Endodermal cell (in vitro differentiated cells): Measurements from ENCODE around the gene PLEKHG3. TPM values are rescaled to one million over a fixed set of nuclear protein-coding genes. Genes with fewer than 3 reads are reported as not detected.

Experiments
- DNase-seq: peaks from one replicate; pipeline ENCODE4 v3.0.0-alpha.2; 2017
- H3K27ac ChIP-seq: 2 replicates; pipeline ENCODE4 v1.5.1; 2013; ENCODE audit warnings: mild to moderate bottlenecking, low read depth, low read length, moderate library complexity
- H3K27me3 ChIP-seq: 2 replicates; pipeline ENCODE4 v1.6.1; 2013; ENCODE audit warnings: mild to moderate bottlenecking, low read length, moderate library complexity; ENCODE audit not compliant: insufficient read depth, control insufficient read depth, poor library complexity, severe bottlenecking
- H3K36me3 ChIP-seq: 2 replicates; pipeline ENCODE4 v1.7.0; 2013; ENCODE audit warnings: mild to moderate bottlenecking, low read length, moderate library complexity; ENCODE audit not compliant: control insufficient read depth, insufficient read depth
- H3K4me1 ChIP-seq: one replicate; pipeline ENCODE4 v1.7.0; 2013; ENCODE audit warnings: low read length; ENCODE audit not compliant: control insufficient read depth, insufficient read depth
- H3K4me3 ChIP-seq: 2 replicates; pipeline ENCODE4 v1.5.1; 2013; ENCODE audit warnings: mild to moderate bottlenecking, low read length, moderate library complexity
- H3K9ac ChIP-seq: 2 replicates; pipeline ENCODE4 v1.6.1; 2013; ENCODE audit warnings: mild to moderate bottlenecking, low read length, moderate library complexity; ENCODE audit not compliant: poor library complexity, severe bottlenecking; ENCODE audit errors: extremely low read depth
- H3K9me3 ChIP-seq: 2 replicates; pipeline ENCODE4 v1.6.1; 2013; ENCODE audit warnings: mild to moderate bottlenecking, low read length, moderate library complexity; ENCODE audit not compliant: control insufficient read depth
- H3K27ac Mint-ChIP-seq: 2 replicates; pipeline ENCODE4 v1.8.0; 2020; ENCODE audit warnings: mixed read lengths
- H3K27me3 Mint-ChIP-seq: 2 replicates; pipeline ENCODE4 v1.8.0; 2021; ENCODE audit warnings: mild to moderate bottlenecking, mixed read lengths; ENCODE audit not compliant: insufficient read depth
- H3K36me3 Mint-ChIP-seq: 2 replicates; pipeline ENCODE4 v1.8.0; 2020; ENCODE audit warnings: low read depth, mixed read lengths
- H3K4me1 Mint-ChIP-seq: 2 replicates; pipeline ENCODE4 v1.8.0; 2020; ENCODE audit warnings: mixed read lengths
- H3K4me3 Mint-ChIP-seq: 2 replicates; pipeline ENCODE4 v1.8.0; 2020; ENCODE audit warnings: mild to moderate bottlenecking, moderate library complexity, mixed read lengths
- H3K9me3 Mint-ChIP-seq: 2 replicates; pipeline ENCODE4 v1.8.0; 2020; ENCODE audit warnings: mild to moderate bottlenecking, mixed read lengths
- WGBS, 2 experiments: methylation state at CpG; one replicate each; pipeline versions ENCODE4 v1.1.5 to v1.1.7; 2013; ENCODE audit warnings: missing lambda C conversion rate in 2 of 2, mixed read lengths in 1 of 2; ENCODE audit not compliant: insufficient coverage in 1 of 2, insufficient read length in 1 of 2; 5-methylcytosine and 5-hydroxymethylcytosine counted together
- total RNA-seq, 2 donors: library from RNA; stranded (reverse); fragmentation: NEBNext Ultra II Directional in 1 of 2; extraction: Animal tissue kit (Norgen Biotek cat#: 25700) in 1 of 2; gene quantifications; 2 replicates in 1 of 2; 3 replicates in 1 of 2; pipeline ENCODE4 v1.2.1, GENCODE V29; 2021
- TF ChIP-seq, protein P1 (sequence below): fragments of 200-600 bp; sonication (generic); conservative IDR thresholded peaks from 2 replicates; pipeline ENCODE4 v1.5.0; 2021; ENCODE audit warnings: antibody characterized with exemption, mild to moderate bottlenecking

PLEKHG3 gene
- total RNA-seq, 2 donors from 2014 or later, result 31.7 to 52.6 TPM

DNA sequence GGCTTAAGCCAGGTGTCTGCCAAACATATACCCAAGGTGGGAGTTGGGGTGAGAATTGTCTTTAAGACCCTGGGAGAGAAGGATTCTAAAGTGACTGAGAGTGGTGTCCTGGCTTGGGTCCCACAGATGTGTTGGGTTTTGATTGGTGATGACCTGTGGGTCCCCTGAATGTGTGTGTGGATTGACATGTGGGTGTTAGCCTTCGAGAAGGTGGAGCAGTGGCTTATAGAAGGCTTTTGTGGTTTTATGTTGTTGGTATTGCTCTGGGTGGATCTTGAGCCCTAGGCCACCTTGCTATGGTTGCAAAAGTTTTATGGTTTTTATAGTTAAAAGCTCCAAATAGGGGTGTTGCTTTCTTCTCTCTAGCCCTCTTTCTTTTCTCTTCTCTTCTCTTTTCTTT lies 29.7 kb downstream of the PLEKHG3 start:
- peaks cover 24% of the 10 kb centered on the region for H3K36me3 Mint-ChIP-seq

DNA sequence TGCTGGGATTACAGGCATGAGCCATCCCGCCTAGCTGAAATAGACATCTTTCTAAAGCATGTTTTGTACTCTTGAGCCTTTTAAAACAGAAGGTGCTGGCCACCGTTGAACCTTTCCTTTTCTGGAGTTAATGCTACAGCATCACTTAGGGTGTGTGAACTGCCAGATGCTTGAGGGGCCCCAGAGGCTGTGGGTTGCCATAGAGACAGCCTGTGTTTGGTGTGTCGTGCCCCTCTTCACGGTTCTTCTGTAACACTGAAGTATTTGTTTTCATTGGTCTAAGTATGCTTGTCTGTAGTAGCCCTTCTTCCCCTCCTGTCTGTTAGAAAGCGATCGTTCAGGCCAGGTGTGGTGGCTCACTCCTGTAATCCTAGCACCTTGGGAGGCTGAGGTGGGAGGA lies 30.8 kb downstream of the PLEKHG3 start:
- H3K27me3 ChIP-seq, result no peaks in the 10 kb centered on the region
- H3K9ac ChIP-seq, result no peak overlapping the region
- Mint-ChIP-seq H3K36me3 (peaks cover 26% of the 10 kb centered on the region), H3K27me3 (no peaks in the 10 kb centered on the region), H3K9me3 (no peaks in the 10 kb centered on the region), H3K4me3 (no peak overlapping the region), H3K27ac (no peak overlapping the region), H3K4me1 (no peaks in the 10 kb centered on the region)
- no peak overlapping the region for H3K27ac ChIP-seq
- H3K9me3 ChIP-seq, result no peaks in the 10 kb centered on the region
- TF ChIP-seq, protein P1, sequence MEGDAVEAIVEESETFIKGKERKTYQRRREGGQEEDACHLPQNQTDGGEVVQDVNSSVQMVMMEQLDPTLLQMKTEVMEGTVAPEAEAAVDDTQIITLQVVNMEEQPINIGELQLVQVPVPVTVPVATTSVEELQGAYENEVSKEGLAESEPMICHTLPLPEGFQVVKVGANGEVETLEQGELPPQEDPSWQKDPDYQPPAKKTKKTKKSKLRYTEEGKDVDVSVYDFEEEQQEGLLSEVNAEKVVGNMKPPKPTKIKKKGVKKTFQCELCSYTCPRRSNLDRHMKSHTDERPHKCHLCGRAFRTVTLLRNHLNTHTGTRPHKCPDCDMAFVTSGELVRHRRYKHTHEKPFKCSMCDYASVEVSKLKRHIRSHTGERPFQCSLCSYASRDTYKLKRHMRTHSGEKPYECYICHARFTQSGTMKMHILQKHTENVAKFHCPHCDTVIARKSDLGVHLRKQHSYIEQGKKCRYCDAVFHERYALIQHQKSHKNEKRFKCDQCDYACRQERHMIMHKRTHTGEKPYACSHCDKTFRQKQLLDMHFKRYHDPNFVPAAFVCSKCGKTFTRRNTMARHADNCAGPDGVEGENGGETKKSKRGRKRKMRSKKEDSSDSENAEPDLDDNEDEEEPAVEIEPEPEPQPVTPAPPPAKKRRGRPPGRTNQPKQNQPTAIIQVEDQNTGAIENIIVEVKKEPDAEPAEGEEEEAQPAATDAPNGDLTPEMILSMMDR, result no peak
- WGBS, 2 experiments, result 85 to 92% methylated on average over 4 to 6 of the region's 6 CpGs
- no peak overlapping the region for H3K4me3 ChIP-seq
- peak; percentile 24 for DNase-seq
- peaks cover 8% of the 10 kb centered on the region for H3K4me1 ChIP-seq
- H3K36me3 ChIP-seq, result peaks cover 26% of the 10 kb centered on the region

More for the DNA sequence above, 29.7 kb downstream of the PLEKHG3 start:
- Mint-ChIP-seq H3K27me3 (no peaks in the 10 kb centered on the region), H3K4me3 (no peak overlapping the region), H3K9me3 (no peaks in the 10 kb centered on the region), H3K27ac (no peak overlapping the region), H3K4me1 (no peaks in the 10 kb centered on the region)
- no peak overlapping the region for H3K9ac ChIP-seq
- peak; percentile 17 for DNase-seq
- H3K36me3 ChIP-seq, result peaks cover 23% of the 10 kb centered on the region
- H3K9me3 ChIP-seq, result no peaks in the 10 kb centered on the region
- TF ChIP-seq, protein P1, result no peak
- H3K27me3 ChIP-seq, result no peaks in the 10 kb centered on the region
- no peak overlapping the region for H3K4me3 ChIP-seq
- H3K4me1 ChIP-seq, result peaks cover 8% of the 10 kb centered on the region
- WGBS, 2 experiments, result 47% methylated on average over 1 of the region's 1 CpG; no CpG with 5 or more reads in 1 of the 2 experiments
- no peak overlapping the region for H3K27ac ChIP-seq

DNA sequence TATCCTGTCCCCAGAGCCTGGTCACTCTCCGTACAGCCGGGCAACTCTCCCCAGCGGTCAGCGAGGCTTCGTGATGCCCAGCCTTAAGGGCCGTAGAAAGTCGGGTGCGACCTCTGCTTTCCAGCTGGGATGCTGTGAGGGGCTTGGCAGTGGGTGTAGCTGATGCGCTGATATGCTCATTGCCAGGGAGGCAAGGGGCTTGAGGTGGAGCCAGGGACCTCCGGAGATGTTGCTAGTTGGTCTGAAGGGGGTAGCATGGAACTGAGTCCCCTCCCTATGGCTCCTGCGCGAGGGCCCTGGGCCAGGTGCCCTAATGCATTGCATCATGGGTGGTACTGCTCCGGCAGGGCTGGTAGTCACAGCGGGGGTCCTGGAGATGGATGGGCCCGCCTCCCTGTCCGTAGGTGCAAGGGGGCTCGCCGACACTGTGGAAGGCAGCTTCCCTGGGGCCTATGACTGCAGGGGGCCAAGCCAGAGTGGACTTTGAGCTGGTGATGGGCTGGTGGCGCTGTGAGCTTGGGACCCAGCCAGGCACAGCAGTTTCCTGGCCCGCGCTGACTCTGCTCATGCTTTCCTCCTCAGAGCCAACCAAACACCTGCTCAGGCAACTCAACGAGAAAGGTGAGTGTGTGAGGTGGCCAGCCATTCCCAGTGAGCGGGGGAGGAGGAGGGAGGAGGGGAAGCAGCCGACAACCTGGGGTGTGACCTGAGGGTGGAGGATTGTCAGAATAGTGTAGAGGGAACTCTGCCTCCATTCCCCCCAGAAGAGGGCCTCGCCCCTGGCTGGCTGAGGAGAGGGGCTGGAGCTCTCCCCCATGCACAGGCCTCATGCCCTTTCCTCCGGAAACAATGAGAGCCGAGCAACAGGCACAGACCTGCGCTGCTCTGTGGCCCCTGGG lies 32.3 kb downstream of the PLEKHG3 start:
- Histone ChIP-seq H3K4me3 (no peak overlapping the region), H3K36me3 (peaks cover 34% of the 10 kb centered on the region), H3K9me3 (no peaks in the 10 kb centered on the region), H3K27me3 (no peaks in the 10 kb centered on the region), H3K27ac (no peak overlapping the region), H3K4me1 (peaks cover 8% of the 10 kb centered on the region), H3K9ac (no peak overlapping the region)
- TF ChIP-seq, protein P1, result peak; percentile 32
- Mint-ChIP-seq H3K36me3 (peaks cover 27% of the 10 kb centered on the region), H3K27ac (no peak overlapping the region), H3K4me3 (no peak overlapping the region), H3K9me3 (no peaks in the 10 kb centered on the region), H3K4me1 (no peaks in the 10 kb centered on the region), H3K27me3 (no peaks in the 10 kb centered on the region)
- 84 to 93% methylated on average over 10 to 27 of the region's 28 CpGs for WGBS, 2 experiments
- DNase-seq, result peak; percentile 70
